ENCODE data around the gene SLC28A1.
A peak's percentile ranks its signal among the peaks of the same experiment; 100 is the strongest.
"Not testable (repeated sequence)": the region's sequence is repeated elsewhere in the genome, so short reads cannot be mapped to it uniquely, and the experiment has no call there.

The SLC28A1 gene

GRCh38 chr15:84980196-84981053 lies 96.0 kb downstream of the SLC28A1 start:
- DNase-seq, result peak; percentile 71 to 78

GRCh38 chr15:84981054-84981710 lies 96.7 kb downstream of the SLC28A1 start:
- DNase-seq, result peak; percentile 71 to 95

GRCh38 chr15:84981711-84982300 lies 97.3 kb downstream of the SLC28A1 start, which contains the start of gene PDE8A:
Gene PDE8A (plus strand): TSS chr15:84981856. CDS start chr15:84982163, 307 bp downstream.
- peak in 1 of 2 experiments; percentile 36 for DNase-seq

- DNase-seq, result no peak
Measured at GRCh38 chr15:84982301-84982920, 97.9 kb downstream of the SLC28A1 start.

- no peak for DNase-seq
Measured at GRCh38 chr15:84983294-84983693, 98.8 kb downstream of the SLC28A1 start.

- no peak for DNase-seq
Measured at GRCh38 chr15:84983711-84984110, 99.2 kb downstream of the SLC28A1 start.

- no peak for DNase-seq
Measured at GRCh38 chr15:84985158-84985557, 100.7 kb downstream of the SLC28A1 start.

- not testable (repeated sequence) for DNase-seq
Measured at GRCh38 chr15:84987351-84987750, 102.9 kb downstream of the SLC28A1 start.

- no peak for DNase-seq
Measured at GRCh38 chr15:84987949-84988624, 103.6 kb downstream of the SLC28A1 start.

- no peak for DNase-seq
Measured at GRCh38 chr15:84988909-84989644, 104.6 kb downstream of the SLC28A1 start.

- DNase-seq, result no peak
Measured at GRCh38 chr15:84990507-84990906, 106.0 kb downstream of the SLC28A1 start.

- no peak for DNase-seq
Measured at GRCh38 chr15:84991014-84991712, 106.7 kb downstream of the SLC28A1 start.

- DNase-seq, result no peak
Measured at GRCh38 chr15:84992157-84992944, 107.9 kb downstream of the SLC28A1 start.

Measured in NCI-H446 (cell line).